NCI-H2029 (cell line): ENCODE data around the gene KHDC3L.

Experiments used
- DNase-seq: peaks from one replicate; lab custom pipeline; 2025; lab: John Stamatoyannopoulos, UW

The KHDC3L gene, protein sequence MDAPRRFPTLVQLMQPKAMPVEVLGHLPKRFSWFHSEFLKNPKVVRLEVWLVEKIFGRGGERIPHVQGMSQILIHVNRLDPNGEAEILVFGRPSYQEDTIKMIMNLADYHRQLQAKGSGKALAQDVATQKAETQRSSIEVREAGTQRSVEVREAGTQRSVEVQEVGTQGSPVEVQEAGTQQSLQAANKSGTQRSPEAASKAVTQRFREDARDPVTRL

DNA sequence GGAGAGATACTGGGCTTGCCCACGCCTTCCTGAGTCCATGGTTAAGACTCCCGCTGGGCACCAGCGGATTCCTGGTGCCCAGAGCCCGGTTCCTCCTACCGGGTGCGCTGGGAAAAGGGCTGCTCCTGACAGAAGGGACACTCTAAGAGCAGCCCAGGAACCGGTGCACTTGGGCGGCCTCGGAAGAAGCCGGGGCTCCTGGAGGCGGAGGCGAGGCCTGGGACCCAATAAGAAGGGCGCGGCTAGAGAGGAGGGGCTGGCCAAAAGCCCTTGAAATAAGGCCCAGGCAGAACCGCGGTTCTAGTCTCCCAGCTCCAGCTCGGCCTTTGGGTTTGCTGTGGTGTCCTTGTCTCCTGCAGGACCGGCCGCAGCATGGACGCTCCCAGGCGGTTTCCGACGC is at the start of gene KHDC3L:
KHDC3L (plus strand) TSS at position 301 of the 400 bp plus-strand sequence; CDS start at position 373, 72 bp downstream.
- DNase-seq = no peak

DNA sequence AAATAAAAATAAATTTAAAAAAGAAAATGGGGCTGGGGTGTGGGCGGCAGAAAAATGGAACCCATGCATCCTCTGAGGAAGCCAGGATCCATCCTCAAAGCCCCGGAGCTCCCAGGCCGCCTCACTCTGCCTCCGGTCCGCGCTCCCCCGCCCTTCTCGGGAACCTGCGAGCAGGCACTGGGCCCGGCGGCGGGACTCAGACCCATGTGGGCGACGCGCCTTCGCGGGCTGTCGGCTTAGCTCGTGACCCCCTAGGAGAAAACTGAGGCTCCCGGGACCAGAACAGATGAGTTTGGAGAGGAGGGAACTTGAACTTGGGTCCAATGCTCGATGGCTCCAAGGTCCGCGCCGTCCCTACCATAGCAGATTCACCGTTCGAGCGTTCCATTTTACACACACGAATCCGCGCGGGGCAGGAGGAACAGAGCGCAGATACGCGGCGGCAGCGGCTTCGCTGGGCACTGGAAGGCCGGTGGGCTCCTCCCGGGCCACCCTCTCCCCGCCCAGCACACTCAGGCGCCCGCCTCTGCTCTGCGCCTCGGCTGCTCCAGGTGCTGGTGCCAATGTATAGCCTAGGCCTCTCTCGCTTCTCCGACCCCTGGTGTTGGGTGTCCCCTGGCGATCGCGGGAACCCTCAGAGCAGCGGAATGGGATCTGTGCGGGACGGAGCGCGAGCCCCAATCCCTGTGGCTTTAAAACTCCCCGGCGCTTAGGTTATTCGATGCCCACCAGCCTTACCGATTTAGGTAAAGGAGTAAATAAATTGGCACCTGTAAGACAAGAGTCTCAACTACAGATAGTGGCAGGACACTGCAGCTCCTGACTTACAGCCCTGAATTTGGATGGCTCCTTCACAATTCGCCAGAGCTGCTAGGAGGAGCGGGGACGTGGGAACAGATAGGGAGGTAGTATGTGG is 47.6 kb upstream of the KHDC3L start:
- no peak for DNase-seq

DNA sequence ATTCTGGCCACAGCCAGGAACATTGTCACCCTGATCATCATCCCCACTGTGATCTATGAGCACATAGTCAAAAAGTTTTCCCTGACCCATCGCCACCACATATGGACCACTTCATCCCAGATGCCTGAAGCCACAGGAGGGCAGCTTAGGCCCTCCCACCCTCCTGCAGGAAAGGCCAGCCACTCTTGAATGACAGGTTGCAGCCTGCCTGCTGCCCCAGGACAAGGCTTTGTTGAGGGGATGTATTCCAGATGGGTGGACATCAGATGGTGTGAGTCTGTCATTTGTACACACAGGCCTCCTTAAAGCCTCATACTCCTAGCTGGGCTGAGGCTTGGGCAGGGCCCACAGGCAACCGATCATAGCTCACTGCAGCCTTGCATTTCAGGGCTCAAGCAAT is 39.1 kb upstream of the KHDC3L start:
- DNase-seq = no peak

DNA sequence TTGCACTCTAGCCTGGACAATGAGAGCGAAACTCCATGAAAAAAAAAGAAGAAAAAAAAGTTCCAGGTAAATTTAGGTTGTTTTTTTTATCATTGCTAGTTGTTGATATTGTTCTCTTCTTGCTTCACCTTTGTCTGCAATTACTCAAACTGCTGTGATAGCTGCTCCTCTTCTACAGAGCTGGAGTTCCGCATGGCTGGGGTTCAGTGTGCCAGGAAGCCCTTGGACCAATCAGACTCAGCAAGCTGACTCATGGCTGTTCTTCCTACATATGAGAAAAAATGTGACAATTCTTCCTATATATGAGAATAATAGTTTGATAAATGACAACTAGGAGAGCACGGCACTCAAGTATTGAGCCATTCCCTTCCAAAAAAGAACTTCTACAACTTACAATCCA is 36.8 kb upstream of the KHDC3L start:
- no peak for DNase-seq

DNA sequence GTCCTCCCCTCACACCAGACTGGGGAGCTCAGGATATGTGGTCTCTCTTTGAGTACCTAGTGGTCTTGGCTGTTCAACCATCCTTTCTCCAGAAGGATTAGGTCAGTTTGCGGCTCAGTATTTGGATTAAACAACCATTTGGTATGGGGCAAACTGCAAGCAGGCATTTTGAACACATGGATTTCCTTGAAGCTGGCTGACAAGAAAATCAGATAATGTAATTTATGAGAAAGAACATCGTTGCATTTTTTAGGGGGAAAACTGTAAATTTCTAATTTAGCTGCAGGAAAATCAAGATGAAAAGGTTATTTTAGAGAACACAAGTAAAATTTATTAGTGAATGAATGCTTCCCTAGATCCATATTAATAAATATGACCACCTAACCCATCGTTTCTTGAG is 33.7 kb upstream of the KHDC3L start:
- DNase-seq = no peak

DNA sequence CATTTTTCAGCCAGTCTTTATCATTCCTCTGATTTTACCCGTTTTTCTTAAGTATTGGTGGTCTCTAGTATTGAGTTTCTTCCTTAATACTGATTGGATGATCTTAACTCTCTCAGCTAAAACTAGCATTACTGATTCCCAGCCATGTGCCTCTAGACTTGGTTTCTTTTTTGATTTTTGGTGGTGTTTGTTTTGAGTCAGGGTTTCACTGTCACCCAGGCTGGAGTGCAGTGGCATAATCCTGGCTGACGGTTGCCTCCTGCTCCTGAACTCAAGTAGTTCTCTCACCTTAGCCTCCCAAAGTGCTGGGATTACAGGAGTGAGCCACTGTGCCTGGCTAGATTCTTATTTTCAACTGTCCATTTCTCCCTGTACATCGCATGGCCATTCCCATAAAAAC is 33.3 kb upstream of the KHDC3L start:
- no peak for DNase-seq

DNA sequence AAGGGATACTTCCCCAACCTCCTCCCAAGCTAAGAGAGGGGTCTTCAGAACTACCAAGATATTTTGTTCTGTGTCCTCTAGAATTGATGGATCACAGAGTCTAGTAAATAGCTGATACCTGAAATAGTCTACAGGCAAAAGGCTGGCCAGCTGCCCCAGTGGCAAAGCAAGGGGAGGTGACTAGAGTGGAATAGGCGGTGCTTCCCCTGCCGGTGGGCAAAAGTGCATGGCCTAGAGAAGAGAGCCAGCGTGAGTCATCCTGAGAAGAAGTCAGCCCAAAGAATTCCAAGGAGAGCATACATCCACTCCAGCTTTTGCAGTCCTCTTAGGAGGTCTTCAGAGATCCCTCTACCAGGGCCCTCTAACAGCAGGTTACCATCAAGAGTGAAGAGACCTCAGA is 23.1 kb upstream of the KHDC3L start:
- DNase-seq = no peak

DNA sequence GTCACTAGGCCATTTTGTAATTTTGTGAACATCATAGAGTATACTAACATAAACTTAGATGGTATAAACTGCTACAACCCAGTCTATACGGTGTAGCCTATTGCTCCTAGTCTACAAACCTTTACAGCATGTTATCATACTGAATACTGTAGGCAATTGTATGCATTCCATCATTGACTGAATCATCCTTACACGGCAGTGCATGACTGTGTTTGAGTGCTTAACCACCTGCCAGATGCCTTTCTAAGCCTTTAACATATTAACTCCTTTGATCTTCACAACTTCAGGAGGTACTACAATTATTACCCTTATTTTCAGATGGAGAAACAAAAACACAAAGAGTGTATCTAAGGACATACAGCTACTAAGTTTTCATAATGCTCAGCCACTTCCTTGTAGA is 22.4 kb upstream of the KHDC3L start:
- no peak for DNase-seq

DNA sequence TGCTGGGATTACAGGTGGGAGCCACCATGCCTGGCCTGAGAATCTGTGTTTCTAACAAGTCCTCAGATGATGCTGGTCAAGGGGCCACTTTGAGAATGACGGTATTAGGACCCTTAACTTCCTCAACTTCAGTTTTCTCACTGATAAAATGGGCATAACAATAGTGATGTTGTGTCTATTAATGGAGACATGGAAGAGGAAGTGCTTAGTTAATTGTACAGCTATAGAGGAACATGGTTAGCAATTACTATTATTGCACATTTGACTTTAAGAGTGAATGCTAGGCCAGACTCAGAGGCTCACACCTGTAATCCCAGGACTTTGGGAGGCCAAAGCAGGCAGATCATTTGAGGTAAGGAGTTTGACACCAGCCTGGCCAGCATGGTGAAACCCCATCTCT is 21.1 kb upstream of the KHDC3L start:
- no peak for DNase-seq

DNA sequence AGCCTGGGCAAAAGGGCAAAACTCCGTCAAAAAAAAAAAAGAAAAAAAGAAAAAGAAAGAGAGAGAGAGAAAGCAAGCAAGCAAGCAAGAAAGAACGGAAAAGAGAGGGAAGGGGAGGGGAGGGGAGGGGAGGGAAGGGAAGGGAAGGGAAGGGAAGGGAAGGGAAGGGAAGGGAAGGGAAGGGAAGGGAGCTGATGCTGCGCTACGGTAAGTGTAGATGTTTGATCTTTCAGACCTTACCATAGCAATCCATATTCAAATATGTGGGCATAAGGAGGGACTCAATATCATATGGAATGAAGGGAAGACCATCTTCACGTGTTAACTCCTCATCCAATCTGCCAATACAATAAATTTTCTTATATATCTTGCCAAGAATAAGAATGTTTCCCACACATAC is 20.3 kb upstream of the KHDC3L start:
- DNase-seq = no peak

DNA sequence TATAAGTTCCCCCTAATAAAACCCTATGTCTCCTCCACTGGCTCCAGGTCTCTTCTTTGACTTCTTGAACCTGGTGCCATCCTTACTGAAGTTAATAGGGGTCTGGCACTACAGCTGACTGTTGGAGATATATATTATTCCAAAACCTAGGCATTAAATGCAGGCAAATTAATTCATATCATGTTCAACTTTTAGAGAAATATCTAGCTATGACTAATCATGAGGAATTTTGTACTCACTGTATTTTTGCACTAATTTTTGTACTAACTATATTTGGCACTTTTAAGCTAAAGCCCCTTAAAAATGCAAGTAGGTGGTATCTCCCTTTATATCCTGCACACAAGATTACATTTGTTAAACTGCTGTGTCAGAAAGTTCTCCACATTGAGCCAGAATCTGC is 19.3 kb upstream of the KHDC3L start:
- DNase-seq = no peak

DNA sequence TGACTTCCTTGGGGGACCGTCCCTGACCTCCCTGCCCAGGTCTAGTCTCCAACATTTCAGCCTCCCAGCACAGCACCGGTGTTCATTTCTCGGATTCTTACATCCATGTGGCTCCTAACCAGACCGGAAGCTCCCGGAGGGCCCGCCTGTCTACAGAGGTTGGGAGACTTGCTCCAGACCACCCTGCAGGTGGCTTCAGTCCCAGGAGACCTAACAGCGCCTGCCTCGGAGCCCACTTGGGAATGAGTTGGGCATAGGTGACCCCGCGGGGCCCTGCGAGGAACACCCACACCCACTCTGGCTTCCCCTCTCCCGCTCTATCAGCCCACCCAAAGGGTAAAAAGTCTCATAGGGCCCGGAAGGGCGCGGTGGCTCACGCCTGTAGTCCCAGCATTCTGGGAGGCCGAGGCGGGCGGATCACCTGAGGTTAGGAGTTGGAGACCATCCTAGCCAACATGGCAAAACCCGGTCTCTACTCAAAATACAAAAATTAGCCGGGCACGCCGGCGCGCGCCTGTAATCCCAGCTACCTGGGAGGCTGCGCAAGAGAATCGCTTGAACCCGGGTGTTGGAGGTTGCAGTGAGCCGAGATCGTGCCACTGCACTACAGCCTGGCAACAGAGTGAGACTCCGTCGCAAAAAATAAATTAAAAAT is 13.8 kb upstream of the KHDC3L start:
- DNase-seq = no peak

DNA sequence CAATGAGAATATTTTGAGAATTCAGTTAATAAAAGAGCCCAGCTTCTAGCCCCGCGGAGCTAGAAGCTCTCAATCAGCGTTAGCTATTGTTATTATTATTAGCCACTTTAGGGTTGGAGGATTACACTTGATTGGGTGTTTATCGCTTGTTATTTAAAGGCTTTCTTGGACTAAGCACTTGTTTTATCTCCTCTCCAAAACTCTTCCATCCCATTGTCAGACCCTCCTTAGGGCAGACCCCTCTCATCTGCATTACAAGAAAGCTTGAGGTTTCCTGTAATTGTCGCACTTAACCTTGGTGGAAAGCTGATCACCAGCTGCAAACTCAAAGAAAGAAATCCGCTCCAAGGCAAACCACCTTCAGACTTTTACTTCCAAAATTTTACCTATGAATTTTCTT is 13.1 kb upstream of the KHDC3L start:
- DNase-seq = no peak

DNA sequence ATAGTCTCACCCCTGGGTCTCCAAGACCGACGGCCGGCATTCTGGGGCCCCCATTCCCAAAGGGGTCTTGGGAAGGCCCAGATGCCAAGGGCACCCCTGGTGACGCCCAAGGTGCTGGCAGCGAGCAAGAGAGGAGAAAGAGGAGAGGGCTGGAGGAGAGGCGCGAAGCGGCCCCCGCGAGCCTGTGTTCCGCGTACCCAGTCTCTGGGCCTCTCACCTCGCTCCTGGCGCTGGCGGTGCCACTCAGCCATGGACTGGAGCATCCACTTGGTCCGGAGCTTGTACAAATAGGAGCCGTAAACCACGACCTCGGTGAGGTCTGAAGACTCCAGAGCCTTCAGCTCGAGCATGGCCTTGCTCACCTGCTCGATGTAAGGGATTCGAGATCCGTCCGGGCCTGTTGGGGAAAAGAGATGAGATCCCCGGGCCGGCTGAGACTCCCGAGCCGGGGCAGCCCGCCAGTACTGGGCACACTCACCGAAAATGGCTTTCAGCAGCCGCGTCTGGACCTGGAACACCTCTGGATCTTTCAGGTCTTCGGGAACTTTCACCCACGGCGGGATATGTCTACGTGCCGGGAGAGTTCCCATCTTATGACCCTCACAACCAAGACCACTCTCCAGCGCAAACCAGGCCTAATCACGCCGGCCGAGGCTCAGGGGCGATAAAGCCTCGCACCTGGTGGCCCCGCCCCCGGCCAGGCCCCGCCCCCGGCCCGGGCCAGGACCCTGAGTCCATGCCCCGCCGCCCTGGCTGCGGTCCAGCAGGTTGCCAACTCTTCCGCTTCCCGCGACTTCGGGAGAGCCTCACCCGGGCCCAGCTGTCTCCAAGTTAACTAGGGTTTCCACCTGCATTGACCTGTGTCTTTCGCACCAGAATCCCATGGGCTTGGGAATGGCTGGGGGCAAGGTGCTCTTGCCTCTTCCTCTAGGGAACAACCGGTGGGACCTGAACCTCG is 8.5 kb upstream of the KHDC3L start, which contains the start of gene DPPA5:
DPPA5 (minus strand) TSS at position 641 of the 958 bp plus-strand sequence; CDS start at position 590, 51 bp downstream.
- no peak for DNase-seq

DNA sequence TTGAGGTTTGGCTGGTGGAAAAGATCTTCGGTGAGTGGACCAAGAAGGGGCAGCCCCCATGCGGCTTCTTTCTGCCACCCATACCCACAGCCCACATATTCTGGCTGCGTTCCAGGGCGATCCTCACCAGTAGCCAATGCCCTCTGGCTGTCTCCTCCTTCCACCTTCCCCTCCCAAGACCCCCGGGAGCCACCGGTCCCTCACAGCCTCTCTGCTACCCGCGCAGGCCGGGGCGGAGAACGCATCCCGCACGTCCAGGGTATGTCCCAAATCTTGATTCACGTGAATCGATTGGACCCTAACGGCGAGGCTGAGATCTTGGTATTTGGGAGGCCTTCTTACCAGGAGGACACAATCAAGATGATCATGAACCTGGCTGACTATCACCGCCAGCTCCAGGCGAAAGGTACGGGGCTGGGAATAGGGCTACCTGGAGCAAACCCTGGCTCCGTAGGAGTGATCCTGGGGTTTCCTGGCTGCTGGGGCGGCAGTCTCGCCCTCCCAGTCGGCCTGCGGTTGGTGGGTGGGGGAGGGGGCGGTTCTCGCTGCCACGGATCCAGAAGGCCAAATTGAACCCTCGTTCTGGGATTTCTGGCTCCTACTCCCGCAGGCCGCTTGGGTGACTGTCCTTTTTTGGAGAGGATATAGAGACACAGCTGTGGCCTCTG is 545 bp downstream of the KHDC3L start:
- no peak for DNase-seq

DNA sequence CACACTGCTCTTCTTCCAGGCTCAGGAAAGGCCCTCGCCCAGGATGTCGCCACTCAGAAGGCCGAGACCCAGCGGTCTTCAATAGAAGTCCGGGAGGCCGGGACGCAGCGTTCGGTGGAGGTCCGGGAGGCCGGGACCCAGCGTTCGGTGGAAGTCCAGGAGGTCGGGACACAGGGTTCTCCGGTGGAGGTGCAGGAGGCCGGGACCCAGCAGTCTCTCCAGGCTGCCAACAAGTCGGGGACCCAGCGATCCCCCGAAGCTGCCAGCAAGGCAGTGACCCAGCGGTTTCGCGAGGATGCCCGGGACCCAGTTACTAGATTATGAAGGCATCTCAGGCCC is 1.0 kb downstream of the KHDC3L start:
- DNase-seq = no peak

DNA sequence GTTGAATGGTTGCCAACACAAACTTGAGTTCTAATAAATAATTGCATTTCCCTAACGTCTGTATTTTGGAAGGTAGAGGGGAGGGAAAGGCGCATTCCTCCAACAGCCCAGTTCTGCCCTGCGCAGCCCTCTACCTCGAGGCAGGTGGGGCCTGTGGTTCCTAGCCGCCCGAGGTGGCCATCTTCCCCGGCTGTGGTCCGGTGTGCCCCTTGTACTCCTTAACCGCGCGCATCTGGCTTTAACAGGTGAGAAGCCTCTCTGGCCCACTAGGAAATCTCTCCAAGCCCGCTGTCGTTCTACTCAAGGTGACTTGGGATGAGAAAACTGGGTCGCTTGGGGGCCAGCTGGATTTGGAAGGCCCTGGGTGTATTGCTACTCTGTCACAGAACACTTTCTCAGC is 1.7 kb downstream of the KHDC3L start:
- no peak for DNase-seq

DNA sequence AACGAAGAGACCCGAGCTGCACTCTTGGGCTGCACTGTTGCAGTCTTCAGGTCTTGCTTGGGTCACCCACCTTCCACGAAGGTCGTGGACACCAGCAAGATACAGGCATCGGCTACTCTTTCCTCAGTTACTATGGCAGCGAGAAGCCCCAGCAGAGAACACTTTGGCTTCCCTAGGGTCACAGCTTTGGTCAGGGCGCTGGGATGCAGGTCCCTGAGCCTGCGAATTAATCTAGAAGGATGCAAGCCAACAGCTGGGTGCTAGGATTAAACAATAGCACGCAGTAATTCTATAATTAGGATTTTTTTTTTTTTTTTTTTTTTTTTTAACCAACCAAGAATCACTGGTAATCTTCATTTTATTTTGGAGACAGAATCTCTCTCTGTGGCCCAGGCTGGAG is 2.1 kb downstream of the KHDC3L start:
- DNase-seq = no peak

DNA sequence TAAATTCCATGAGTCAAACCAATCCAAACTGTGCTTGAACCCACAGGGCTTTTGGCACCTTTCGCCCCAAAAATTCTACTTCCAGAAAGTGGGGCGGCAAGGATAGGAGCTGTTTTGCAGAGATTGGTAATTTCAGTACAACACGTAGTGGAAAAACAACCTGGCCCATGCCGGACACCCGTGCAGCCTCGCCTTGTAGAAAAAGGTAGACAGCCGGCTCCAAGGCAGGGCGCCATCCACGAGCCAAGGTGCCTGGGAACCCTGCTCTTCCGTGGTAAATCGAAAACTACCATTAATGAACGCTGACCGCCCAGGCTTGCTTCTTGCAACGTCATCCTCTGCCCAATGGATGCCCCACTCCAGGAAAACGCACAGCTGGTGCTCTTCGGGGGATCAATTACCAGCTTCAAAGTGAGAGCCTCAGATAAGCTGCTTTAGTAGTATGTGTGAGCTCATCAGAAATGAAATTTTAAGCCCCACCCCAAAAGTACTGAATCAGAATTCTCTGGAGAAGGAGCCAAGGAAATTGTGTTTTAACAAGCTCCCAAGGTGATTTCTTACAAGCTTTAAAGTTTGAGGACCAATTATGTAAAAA is 5.4 kb downstream of the KHDC3L start:
- DNase-seq = no peak

DNA sequence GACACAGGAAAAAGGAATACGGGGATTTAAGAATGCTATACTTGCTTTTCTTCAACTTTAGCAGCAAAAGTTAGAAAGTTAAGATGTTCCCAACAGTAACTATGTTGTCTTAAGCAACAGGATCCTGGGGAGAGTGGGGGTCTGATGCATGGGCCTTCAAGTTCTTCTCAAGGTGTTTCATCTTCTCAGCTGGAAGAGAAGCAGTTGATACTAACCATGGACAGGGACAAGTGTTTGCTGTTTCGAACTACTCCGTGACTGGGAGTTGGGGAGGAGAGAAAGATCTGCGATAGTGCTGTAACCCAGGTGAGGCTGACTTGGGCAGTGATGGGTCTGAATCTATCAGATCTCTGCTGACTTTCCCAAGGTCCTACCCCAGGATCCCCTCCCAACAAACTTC is 6.2 kb downstream of the KHDC3L start:
- no peak for DNase-seq

DNA sequence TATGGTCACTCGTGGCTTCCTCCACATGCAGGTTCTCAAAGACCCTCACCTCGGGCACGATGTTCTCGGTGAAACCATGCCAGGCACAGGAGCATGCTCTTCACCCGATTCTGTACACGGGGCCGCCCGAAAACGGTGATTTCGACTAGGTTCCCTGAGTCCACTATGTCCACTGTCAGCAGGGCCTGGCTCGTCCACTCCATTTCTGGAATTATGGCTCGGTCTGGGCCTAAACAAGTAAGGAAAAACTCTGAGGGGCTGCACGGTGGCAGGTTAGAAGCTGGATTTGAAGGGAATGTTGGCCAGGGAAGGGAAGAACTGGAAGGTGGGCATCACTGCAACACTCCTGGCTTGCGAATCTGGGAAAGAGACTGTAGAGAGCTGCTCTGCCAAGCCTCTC is 6.7 kb downstream of the KHDC3L start:
- no peak for DNase-seq
